AG04449 (cell line): ENCODE data around the gene HEATR5A.
"Not testable (repeated sequence)": the region's sequence is repeated elsewhere in the genome, so short reads cannot be mapped to it uniquely, and the experiment has no call there.

ENCODE experiments used
- CTCF ChIA-PET: fragments of 350-600 bp; formaldehyde crosslinking; extraction: SDS; loops from one replicate; lab custom pipeline; 2021; ENCODE audit warnings: antibody characterized with exemption; lab: Yijun Ruan, JAX
- POLR2A ChIA-PET: fragments of 400-600, 350-600 bp; formaldehyde crosslinking; extraction: SDS; loops from one replicate; lab custom pipeline; 2020; ENCODE audit warnings: antibody characterized with exemption, inconsistent platforms; lab: Yijun Ruan, JAX
- DNase-seq: peaks from one replicate; pipeline ENCODE4 v3.0.0-alpha.2; 2010; ENCODE audit warnings: low read depth, low spot score
- H3K4me3 ChIP-seq: 2 replicates; pipeline ENCODE4 v1.5.1; 2011; ENCODE audit warnings: low read depth, mild to moderate bottlenecking, control low read depth, low read length
- CTCF ChIP-seq: IDR thresholded peaks from one replicate; pipeline ENCODE4 v1.5.1; 2011; ENCODE audit warnings: mild to moderate bottlenecking, moderate library complexity, low read length, control low read depth, inconsistent platforms; ENCODE audit not compliant: insufficient read depth; ENCODE audit errors: missing control alignments

HEATR5A gene

GRCh38 chr14:31336646-31337045 is 83.7 kb downstream of the HEATR5A start:
- ChIA-PET POLR2A (no interaction called here), CTCF (no interaction called here)
- no peak for TF ChIP-seq CTCF
- peak; percentile 40 for DNase-seq
- no peak overlapping the region for H3K4me3 ChIP-seq

- POLR2A ChIA-PET, CTCF ChIA-PET, DNase-seq: not testable (repeated sequence)
These were observed 89.0 kb downstream of the HEATR5A start for GRCh38 chr14:31331395-31331794.

GRCh38 chr14:31329876-31330521 is 90.4 kb downstream of the HEATR5A start:
- CTCF ChIA-PET, DNase-seq, H3K4me3 ChIP-seq: not testable (repeated sequence)
- POLR2A ChIA-PET: interaction anchor here (0.7 kb wide), 1 partner anchor 164 kb away, joined by 5 read pairs; no protein-coding TSS in a partner anchor

More at GRCh38 chr14:31331395-31331794, 89.0 kb downstream of the HEATR5A start:
- H3K4me3 ChIP-seq: not testable (repeated sequence)

- TF ChIP-seq CTCF: no peak
- POLR2A ChIA-PET: interaction anchor here (1.2 kb wide), 1 partner anchor 118 kb away, joined by 3 read pairs; the partner anchor contains the start of gene HECTD1
- no peak overlapping the region for H3K4me3 ChIP-seq
- no peak for DNase-seq
- CTCF ChIA-PET: interaction anchor here (0.7 to 1.2 kb wide), 4 partner anchors 28 to 177 kb away, joined by 3 to 5 read pairs (median 4); partner anchors contain the start of gene HECTD1
These were observed 94.2 kb downstream of the HEATR5A start for GRCh38 chr14:31326111-31326510.

- ChIA-PET CTCF (no interaction called here), POLR2A (no interaction called here)
- DNase-seq: no peak
- no peak overlapping the region for H3K4me3 ChIP-seq
- no peak for TF ChIP-seq CTCF
These were observed 96.9 kb downstream of the HEATR5A start for GRCh38 chr14:31323419-31323818.

- H3K4me3 ChIP-seq: no peak overlapping the region
- DNase-seq: no peak
- TF ChIP-seq CTCF: no peak
- ChIA-PET CTCF (interaction anchor here (0.8 to 1.0 kb wide), 3 partner anchors 13 to 106 kb away, joined by 3 read pairs; no protein-coding TSS in a partner anchor), POLR2A (no interaction called here)
These were observed 99.2 kb downstream of the HEATR5A start for GRCh38 chr14:31320922-31321766.

GRCh38 chr14:31320216-31320615 is 100.1 kb downstream of the HEATR5A start:
- ChIA-PET CTCF (interaction anchor here (0.8 kb wide), 1 partner anchor 17 kb away, joined by 3 read pairs; no protein-coding TSS in a partner anchor), POLR2A (no interaction called here)
- no peak for TF ChIP-seq CTCF
- DNase-seq: no peak
- no peak overlapping the region for H3K4me3 ChIP-seq
